ENCODE data around the gene ARHGEF16.

The ARHGEF16 gene

DNA sequence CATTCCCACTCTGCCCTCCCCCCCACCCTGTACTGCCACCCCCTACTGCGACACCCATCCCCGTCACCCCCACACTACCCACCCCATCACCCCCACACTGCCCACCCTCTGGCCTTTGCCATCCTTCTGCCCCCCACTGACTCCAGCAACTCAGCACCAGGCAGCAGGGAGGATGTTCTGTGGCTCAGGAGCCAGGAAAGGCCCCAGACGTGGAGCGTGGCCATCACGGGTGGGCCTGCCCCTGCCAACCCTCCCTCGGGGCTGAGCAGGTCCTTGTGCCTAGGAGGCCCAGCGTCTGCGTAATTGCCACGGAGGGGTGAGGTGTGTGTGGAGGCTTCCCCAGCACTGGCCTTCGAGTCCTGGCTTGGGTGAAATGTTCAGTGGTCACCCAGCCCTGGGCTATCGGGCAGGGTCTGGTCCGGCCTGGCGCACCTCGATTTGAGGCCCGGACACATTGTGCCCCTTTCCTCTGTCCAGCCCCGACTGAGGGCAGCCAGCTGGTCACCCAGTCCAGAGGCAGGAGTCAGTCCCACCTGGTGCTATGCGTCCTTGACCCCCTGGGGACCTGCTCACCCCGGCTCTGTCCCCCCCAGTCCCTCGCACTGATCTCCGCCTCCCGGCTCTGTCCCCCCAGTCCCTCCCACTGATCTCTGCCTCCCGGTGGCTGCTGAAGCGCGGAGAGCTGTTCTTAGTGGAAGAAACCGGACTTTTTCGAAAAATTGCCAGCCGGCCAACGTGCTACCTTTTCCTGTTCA is 23.0 kb downstream of the ARHGEF16 start:
- H3K27ac ChIP-seq, result no peak overlapping the region
- TF ChIP-seq, protein P1, sequence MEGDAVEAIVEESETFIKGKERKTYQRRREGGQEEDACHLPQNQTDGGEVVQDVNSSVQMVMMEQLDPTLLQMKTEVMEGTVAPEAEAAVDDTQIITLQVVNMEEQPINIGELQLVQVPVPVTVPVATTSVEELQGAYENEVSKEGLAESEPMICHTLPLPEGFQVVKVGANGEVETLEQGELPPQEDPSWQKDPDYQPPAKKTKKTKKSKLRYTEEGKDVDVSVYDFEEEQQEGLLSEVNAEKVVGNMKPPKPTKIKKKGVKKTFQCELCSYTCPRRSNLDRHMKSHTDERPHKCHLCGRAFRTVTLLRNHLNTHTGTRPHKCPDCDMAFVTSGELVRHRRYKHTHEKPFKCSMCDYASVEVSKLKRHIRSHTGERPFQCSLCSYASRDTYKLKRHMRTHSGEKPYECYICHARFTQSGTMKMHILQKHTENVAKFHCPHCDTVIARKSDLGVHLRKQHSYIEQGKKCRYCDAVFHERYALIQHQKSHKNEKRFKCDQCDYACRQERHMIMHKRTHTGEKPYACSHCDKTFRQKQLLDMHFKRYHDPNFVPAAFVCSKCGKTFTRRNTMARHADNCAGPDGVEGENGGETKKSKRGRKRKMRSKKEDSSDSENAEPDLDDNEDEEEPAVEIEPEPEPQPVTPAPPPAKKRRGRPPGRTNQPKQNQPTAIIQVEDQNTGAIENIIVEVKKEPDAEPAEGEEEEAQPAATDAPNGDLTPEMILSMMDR (conservative IDR thresholded peaks at IDR 0.05), result no peak

- no peak overlapping the region for H3K27ac ChIP-seq
- TF ChIP-seq, protein P1 (conservative IDR thresholded peaks at IDR 0.05), result no peak
Measured at GRCh38 chr1:3478187-3478586, 23.7 kb downstream of the ARHGEF16 start.

- H3K27ac ChIP-seq, result no peak overlapping the region
- TF ChIP-seq, protein P1 (conservative IDR thresholded peaks at IDR 0.05), result no peak
Measured at GRCh38 chr1:3479511-3480368, 25.3 kb downstream of the ARHGEF16 start.

DNA sequence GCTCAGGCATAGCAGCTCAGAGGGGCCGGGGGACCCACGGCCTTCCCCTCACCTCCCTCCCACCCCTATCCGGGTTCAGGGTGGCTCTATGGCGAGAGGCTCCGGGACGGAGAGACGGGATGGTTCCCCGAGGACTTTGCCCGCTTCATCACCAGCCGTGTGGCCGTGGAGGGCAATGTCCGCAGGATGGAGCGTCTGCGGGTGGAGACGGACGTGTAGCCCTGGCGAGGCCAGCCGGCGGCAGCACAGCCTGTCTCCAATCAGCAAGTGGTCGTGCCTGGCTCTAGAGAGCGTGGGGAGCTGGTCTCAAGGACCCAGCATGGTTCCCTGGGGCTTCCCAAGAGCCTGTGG is 25.9 kb downstream of the ARHGEF16 start:
- H3K27ac ChIP-seq, result no peak overlapping the region
- TF ChIP-seq, protein P1 (conservative IDR thresholded peaks at IDR 0.05), result no peak

DNA sequence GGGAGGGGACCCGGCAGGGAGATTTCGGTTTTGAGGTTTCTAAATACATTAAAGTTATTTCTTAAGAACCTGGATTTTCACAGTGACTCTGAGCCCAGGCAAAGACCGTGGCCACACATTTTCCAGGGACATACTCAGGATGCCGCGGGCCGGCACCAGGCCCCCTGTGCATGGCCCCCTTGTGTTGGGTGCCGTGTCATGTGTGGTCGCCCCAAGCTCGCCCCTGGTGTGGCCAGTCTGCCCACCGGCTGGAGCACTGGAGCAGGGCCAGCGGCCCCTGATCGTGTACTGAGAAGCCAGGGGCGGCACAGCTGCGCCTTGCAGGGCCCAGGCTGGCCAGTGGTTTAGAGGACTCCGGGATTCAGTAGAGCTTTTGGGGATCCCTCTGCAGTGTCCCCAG is 26.6 kb downstream of the ARHGEF16 start:
- no peak overlapping the region for H3K27ac ChIP-seq
- TF ChIP-seq, protein P1 (conservative IDR thresholded peaks at IDR 0.05), result no peak

DNA sequence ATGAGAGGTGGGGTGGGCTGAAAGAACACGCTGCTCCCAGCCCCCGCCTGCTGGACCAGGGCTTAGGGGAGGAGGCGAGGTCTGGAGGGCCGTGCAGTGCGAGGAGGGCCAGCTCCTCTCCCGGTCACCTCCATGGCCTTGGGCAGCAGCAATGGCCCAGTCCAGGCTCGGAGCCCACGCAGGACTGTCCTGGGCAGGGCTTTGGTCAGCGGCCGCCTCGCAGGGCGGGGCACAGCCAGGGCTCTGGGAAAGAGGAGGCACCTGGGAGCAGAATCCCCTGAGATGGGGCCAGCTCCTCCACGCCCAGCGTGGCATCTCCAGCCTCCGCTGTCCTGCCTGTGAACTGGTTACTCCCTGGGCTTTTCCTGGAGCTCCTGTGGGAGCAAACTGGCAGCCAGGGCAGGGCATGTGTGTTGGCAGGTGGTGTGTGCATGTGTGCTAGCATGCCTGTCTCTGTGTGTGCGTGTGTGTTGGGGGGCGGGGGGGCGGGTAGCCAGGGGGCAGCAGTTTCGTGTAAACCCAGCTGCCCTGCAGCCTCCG is 27.4 kb downstream of the ARHGEF16 start:
- no peak overlapping the region for H3K27ac ChIP-seq
- TF ChIP-seq, protein P1 (conservative IDR thresholded peaks at IDR 0.05), result no peak

DNA sequence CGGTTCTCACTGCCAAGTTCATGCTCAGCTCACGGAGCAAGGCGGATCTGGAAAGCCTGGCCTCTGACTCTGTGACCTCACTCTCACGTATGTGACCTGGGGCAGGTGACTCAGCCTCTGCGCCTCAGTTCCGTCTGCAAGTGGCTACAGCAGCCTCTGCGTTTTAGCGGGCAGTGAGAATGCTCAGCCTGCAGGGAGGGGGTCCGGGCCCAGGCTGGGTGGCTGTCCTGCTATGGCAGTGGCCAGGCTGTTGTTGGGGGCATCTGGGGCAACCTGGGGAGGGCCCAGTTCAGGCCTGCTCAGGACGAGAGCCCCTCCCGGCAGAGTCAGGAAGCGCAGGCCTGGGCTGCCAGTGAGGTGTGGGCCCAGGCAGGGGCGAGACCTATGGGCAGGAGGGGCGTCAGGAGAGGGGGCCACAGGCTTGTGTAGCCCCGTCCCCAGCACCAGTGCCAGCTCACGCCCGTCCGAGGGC is 27.9 kb downstream of the ARHGEF16 start:
- TF ChIP-seq, protein P1 (conservative IDR thresholded peaks at IDR 0.05), result no peak

More for the DNA sequence above, 27.9 kb downstream of the ARHGEF16 start:
- H3K27ac ChIP-seq, result no peak overlapping the region
